ENCODE results near the gene ATXN2L. TPM values are rescaled to one million over a fixed set of nuclear protein-coding genes. Genes with fewer than 3 reads are reported as not detected.
A peak's percentile ranks its signal among the peaks of the same experiment; 100 is the strongest.
"Not testable (repeated sequence)": the region's sequence is repeated elsewhere in the genome, so short reads cannot be mapped to it uniquely, and the experiment has no call there.

ATXN2L gene
- total RNA-seq, 1 experiment from 2014 or later, result 43.6 TPM

DNA sequence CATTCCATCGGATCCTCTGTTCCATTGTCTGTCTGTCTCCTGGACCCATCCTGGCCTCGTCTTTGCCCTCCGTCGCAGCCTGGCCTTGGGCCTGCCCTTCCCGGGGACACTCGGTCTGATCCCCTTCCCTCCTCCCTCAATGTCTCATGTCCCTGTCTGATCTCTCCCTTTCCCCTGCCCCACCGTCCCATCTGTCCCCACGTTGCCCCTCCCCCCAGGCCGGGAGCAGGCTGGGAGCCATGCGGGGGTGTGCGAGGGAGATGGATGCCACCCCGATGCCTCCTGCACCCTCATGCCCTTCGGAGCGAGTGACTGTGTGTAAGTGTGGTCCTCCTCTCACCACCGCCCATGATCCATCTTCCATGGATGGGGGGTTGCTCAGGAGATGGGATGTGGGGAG, 50.2 kb downstream of the ATXN2L start:
- DNase-seq (ENCODE audit: low read depth), result no peak

GRCh38 chr16:28873543-28874201, 50.9 kb downstream of the ATXN2L start:
- DNase-seq (ENCODE audit: low read depth), result no peak

DNA sequence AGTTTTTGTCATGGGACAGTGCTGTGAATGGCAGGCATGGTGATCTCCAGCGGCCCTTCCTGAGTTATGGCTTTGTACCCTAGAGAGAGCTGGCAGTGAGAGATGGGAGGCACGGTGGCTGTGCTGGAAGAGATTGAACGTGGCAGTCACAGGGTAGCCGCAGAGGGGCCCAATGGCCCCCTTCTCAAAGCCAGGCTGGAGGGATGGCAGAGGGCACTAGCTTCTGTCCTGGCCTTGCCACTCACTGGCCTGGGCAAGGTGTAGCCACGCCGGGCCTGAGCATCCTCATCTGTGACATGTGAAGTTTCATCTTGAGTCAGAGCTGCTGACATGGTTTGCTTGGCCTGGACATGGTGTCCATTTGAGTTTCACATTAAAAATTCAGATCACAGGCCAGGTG, 51.6 kb downstream of the ATXN2L start:
- DNase-seq (ENCODE audit: low read depth), result no peak

DNA sequence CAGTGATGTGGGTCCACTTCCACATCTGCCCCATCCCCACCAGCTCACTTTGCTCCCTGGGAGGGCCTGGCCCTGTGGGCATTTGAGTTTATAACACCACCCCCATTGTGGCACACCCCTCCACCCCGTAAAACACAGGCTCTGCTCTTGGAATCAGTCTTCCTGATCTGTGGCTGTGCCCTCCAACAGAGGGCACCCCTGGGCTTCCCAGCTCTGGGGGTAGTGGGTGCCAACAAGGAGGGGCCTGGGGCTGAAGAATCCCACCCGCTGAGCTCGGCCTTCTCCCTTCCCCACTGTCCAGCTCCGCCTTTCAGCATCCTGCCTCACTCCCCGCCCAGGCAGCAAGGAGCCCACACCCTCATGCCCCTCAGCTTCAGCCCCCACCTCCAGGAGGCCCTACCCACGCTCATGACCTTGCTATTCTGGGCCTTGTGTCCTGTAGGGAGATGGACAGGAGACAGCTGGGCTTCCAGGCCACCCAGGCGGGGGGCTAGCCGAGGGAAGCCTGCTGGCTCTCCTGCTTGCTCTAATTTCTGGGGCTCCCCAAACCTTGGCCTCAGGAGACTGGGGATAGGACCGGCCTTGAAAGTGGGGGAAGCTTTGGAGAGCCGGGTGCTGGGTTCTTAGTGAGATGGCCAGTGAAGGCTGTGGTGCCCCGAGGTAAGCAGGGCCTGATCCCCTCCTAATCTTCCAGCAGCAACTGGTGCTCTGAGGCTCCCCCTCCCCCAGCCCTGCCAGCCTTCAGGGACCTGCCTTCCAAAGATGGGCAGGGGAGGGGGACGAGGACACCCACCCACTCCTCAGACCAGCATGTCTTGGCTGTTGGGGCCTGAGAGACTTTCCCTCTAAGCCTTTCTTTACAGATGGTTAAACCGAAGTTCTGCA, 52.6 kb downstream of the ATXN2L start:
- DNase-seq (ENCODE audit: low read depth), result no peak

GRCh38 chr16:28876019-28876659, 53.3 kb downstream of the ATXN2L start:
- no peak for DNase-seq (ENCODE audit: low read depth)

DNA sequence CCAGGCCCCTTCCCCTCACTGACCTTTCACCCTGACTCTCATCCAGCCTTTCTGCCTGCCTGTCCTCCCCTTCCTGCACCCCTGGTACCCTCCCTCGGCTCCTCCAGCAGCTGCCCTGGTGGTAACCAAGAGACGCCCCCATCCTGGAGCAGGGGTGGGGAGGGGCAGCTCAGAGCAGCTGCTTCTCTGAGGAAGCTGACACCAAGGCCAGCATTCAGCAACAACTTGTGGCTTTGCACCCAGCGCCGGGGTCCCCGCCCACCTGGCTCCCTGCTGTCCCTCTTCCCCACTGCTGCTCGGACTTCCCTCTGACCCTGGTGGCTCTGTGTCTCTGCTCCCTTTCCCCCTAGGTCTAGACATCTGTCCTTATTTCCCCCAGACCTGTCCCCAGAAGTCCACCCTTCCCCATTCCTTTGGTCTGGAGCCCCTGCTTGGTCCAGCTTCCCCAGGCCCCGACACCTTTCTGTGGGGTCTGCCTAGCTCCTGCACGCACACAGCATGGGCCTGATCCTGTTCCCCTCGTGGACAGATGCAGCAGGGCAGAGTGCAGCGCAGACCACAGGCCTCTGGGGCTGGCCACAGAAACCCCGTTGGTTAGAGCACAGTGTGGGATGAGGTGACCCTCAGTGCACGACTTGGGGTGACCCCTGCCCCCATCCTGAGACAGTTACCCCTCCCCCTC, 54.3 kb downstream of the ATXN2L start:
- DNase-seq (ENCODE audit: low read depth), result no peak

DNA sequence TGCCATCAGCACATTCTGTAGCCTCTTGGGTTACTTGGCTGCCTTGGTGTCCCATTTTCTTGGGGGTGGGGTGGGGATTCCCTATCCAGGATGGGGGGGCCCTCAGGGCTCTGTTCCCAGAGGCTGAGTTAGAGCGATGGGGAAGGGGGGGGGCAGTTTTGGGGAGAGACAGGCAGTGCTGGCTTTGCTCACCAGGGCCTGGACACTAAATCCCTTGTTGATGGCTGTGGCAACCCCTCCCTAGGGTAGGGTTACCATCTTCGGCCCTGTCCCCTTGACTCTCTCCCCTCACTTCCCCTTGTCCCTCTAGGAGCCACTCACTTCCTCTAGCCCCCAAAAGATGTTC, 54.8 kb downstream of the ATXN2L start:
- DNase-seq (ENCODE audit: low read depth), result no peak

DNA sequence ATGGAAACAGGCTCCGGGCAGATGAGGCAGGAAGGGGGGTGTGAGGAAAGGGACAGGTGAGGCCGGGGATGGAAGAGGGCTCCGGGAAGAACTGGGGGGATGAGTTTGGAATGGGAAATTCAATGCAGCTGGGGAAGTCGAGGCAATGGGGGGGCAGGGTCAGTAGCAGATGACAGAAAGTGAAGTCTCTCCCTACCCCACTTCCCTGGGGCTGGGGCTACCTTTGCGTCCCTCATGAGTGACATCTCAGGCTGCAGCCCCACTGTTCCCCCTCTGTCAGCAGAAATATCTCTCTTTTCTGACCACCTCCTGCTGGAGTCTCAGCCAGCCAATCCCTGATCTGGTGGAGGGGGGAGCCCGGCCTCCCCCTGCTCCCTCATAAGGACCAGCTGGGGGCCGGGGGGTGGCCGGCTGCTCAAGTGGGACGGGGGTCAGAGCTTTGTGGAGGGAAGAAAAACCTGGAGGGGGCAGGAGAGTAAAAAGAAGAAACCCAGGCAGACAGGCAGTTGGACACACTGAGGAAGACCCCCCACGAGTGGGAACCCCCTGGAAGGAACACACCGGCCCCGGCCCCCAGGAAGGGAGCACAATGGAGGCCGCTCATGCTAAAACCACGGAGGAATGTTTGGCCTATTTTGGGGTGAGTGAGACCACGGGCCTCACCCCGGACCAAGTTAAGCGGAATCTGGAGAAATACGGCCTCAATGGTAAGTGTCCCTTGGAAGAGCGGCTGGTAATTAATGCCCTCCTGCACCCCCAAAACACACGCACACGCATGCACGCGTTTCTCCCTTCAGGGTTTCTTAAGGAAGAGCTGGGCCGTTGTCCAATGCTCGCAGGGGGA, 55.5 kb downstream of the ATXN2L start, which contains the start of gene ATP2A1:
Gene ATP2A1, plus strand, starts transcription at position 406 of the 844 bp plus-strand sequence. Its CDS starts 184 bp downstream, at position 590.
- no peak for DNase-seq (ENCODE audit: low read depth)

GRCh38 chr16:28879261-28879840, 56.6 kb downstream of the ATXN2L start:
- DNase-seq (ENCODE audit: low read depth), result no peak

- DNase-seq (ENCODE audit: low read depth), result peak; percentile 87
These were observed 57.2 kb downstream of the ATXN2L start for GRCh38 chr16:28879841-28880588.

DNA sequence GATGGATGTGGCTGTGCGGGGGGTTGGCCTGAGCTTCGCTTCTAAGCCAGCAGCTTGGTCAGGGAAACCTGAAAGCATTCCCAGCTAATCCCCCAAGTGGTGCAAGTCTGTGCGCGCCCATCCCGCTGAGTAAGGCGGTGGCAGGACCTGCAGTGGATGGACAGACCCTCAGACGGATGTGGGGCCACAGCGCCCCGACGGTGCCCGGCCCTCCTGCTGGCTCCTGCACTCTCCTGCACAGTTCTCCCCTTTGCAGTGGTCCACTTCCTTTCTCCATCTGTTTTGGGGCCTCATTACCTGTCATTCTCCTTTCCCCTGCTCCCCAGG, 57.8 kb downstream of the ATXN2L start:
- no peak for DNase-seq (ENCODE audit: low read depth)

DNA sequence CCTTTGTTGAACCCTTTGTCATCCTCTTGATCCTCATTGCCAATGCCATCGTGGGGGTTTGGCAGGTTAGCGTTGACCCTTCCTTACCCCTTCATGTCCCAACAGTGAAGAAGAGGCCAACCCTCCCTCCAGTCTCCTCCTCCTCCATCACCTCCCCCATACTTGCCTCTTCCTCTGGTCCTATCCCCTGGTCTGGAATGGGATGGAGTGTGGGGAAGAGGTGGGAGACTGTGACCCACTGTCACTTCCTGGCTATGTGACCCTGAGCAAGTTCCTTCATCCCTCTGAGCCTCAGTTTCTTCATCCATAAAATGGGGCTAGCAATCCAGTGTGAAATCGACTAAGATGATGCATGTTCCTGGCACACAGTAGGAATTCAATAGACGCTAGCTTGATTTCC, 58.2 kb downstream of the ATXN2L start:
- DNase-seq (ENCODE audit: low read depth), result no peak

GRCh38 chr16:28881565-28881964, 58.8 kb downstream of the ATXN2L start:
- DNase-seq (ENCODE audit: low read depth), result not testable (repeated sequence)

DNA sequence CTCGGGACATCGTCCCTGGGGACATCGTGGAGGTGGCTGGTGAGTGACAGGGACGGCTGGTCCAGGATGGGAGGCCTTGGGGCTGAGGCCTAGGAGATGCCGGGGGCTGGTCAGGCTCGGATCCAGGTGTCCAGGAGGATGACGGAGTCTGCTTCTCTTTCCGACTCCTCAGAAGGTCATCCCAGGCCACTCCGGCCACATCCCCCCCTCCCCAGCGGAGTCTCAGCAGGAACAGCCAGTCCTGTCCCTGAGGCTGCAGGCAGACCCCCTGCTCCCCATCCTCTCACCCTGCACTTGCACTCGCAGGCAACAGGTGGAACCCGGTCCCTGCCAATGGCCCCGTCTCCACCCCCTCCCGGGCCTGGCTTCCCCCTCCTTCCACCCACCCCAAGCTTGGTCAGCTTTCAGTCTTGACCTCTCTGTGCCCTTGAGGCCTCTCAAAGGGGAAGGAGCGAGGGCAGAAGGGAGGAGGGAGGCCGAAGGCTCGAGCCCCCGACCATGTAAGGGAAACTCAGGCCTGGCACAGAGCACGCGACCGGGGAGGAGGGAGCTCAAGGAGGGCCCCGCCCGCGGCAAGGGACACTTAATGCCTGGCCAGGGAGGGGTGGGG, 59.9 kb downstream of the ATXN2L start:
- DNase-seq (ENCODE audit: low read depth), result no peak

- no peak for DNase-seq (ENCODE audit: low read depth)
These were observed 60.6 kb downstream of the ATXN2L start for GRCh38 chr16:28883221-28883996.

DNA sequence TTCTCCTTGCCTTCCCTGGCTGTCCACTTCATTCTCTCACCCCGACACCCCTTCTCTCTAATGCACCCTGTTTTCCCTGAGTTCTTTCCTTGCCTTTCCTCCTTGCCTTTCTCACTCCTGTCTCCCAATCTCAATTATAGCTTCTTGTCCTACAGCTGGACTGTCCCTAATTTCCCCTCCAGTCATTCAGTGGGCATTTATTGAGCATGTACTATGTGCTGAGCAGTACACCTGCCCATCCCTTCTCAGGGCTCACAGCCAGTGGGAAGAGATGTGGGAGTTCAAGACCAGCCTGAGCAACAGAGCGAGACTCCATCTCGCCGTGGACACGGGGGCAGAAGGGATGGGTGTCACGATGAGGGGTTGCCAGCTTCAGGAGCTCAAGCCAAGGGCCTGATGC, 61.2 kb downstream of the ATXN2L start:
- no peak for DNase-seq (ENCODE audit: low read depth)
